A549 (cell line): ENCODE data around the gene MBD3L4.

Source experiments
- CBX2 ChIP-seq: fragments of 200-600 bp; sonication (generic); IDR thresholded peaks from 2 replicates; pipeline ENCODE4 v1.6.1; 2016; ENCODE audit warnings: low read depth, mild to moderate bottlenecking, borderline replicate concordance
- CBX8 ChIP-seq: fragments of 200-600 bp; sonication (generic); IDR thresholded peaks from 2 replicates; pipeline ENCODE4 v1.6.1; 2016
- CHD2 ChIP-seq: fragments of 150-350 bp; IDR thresholded peaks from 2 replicates; pipeline ENCODE4 v1.6.1; 2014; ENCODE audit warnings: low read length; ENCODE audit not compliant: partially characterized antibody
- CHD4 ChIP-seq: fragments of 200-600 bp; sonication (generic); IDR thresholded peaks from 2 replicates; pipeline ENCODE4 v1.6.1; 2016; ENCODE audit warnings: antibody characterized with exemption, mild to moderate bottlenecking, borderline replicate concordance
- FOSL2 ChIP-seq, 2 experiments: fragments of 450-650 bp in 1 of 2; fragments of >200 bp in 1 of 2; sonication (Bioruptor Twin) in 1 of 2; formaldehyde crosslinking; IDR thresholded peaks; 2 replicates each; pipeline versions ENCODE4 v1.5.0 to v1.6.1; 2016 to 2020; ENCODE audit warnings: mild to moderate bottlenecking in 1 of 2, moderate library complexity in 1 of 2
- NFE2L2 ChIP-seq: fragments of 150-350 bp; conservative IDR thresholded peaks from 2 replicates; pipeline ENCODE4 v1.6.1; 2014; ENCODE audit warnings: low read length
- PHF8 ChIP-seq: fragments of 200-600 bp; sonication (generic); IDR thresholded peaks from 2 replicates; pipeline ENCODE4 v1.6.1; 2016; ENCODE audit warnings: low read depth, mild to moderate bottlenecking, antibody characterized with exemption, moderate library complexity, borderline replicate concordance
- POLR2A ChIP-seq: IDR thresholded peaks from 2 replicates; pipeline ENCODE4 v1.6.1; 2012; ENCODE audit warnings: mild to moderate bottlenecking, low read length
- RFX5 ChIP-seq: fragments of 450-650 bp; IDR thresholded peaks from 2 replicates; pipeline ENCODE4 v1.7.1; 2014; ENCODE audit warnings: antibody characterized with exemption, mild to moderate bottlenecking, moderate library complexity
- SMC3 ChIP-seq: fragments of >200 bp; sonication (Bioruptor Twin); formaldehyde crosslinking; IDR thresholded peaks from 3 replicates; pipeline ENCODE4 v1.6.1; 2018; ENCODE audit warnings: inconsistent platforms
- TF ChIP-seq, protein P1 (sequence below): fragments of >200 bp; sonication (Bioruptor Twin); formaldehyde crosslinking; IDR thresholded peaks from 3 replicates; pipeline ENCODE4 v1.5.1; 2016
- TF ChIP-seq, protein P2 (sequence below): fragments of 150-350 bp; IDR thresholded peaks from 2 replicates; pipeline ENCODE4 v1.6.1; 2014; ENCODE audit warnings: low read depth, mild to moderate bottlenecking, low read length

- TF ChIP-seq, protein P1, sequence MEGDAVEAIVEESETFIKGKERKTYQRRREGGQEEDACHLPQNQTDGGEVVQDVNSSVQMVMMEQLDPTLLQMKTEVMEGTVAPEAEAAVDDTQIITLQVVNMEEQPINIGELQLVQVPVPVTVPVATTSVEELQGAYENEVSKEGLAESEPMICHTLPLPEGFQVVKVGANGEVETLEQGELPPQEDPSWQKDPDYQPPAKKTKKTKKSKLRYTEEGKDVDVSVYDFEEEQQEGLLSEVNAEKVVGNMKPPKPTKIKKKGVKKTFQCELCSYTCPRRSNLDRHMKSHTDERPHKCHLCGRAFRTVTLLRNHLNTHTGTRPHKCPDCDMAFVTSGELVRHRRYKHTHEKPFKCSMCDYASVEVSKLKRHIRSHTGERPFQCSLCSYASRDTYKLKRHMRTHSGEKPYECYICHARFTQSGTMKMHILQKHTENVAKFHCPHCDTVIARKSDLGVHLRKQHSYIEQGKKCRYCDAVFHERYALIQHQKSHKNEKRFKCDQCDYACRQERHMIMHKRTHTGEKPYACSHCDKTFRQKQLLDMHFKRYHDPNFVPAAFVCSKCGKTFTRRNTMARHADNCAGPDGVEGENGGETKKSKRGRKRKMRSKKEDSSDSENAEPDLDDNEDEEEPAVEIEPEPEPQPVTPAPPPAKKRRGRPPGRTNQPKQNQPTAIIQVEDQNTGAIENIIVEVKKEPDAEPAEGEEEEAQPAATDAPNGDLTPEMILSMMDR = no peak
- TF ChIP-seq NFE2L2 = no peak
- TF ChIP-seq, protein P2, sequence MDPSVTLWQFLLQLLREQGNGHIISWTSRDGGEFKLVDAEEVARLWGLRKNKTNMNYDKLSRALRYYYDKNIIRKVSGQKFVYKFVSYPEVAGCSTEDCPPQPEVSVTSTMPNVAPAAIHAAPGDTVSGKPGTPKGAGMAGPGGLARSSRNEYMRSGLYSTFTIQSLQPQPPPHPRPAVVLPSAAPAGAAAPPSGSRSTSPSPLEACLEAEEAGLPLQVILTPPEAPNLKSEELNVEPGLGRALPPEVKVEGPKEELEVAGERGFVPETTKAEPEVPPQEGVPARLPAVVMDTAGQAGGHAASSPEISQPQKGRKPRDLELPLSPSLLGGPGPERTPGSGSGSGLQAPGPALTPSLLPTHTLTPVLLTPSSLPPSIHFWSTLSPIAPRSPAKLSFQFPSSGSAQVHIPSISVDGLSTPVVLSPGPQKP = no peak
- TF ChIP-seq POLR2A = no peak
- no peak for TF ChIP-seq CHD4
- no peak for TF ChIP-seq PHF8
- TF ChIP-seq CBX8 = no peak
- TF ChIP-seq CHD2 = no peak
- no peak for TF ChIP-seq FOSL2 (IDR thresholded peaks at IDR 0.05)
- 0 out of 2 replicates have a peak, but pooled peaks have one; percentile 22 for TF ChIP-seq FOSL2 (CRISPR knock-in tag; IDR thresholded peaks at IDR 0.05)
- TF ChIP-seq CBX2 = no peak
- no peak for TF ChIP-seq RFX5
- TF ChIP-seq SMC3 = no peak
Measured at GRCh38 chr19:7078008-7078407, 38.0 kb upstream of the MBD3L4 start.
